ENCODE data around the gene DUSP22. TPM values are rescaled to one million over a fixed set of nuclear protein-coding genes. Genes with fewer than 3 reads are reported as not detected.
"Not testable (repeated sequence)": the region's sequence is repeated elsewhere in the genome, so short reads cannot be mapped to it uniquely, and the experiment has no call there.

The DUSP22 gene
- total RNA-seq, 1 experiment from 2014 or later = 14.4 TPM

DNA sequence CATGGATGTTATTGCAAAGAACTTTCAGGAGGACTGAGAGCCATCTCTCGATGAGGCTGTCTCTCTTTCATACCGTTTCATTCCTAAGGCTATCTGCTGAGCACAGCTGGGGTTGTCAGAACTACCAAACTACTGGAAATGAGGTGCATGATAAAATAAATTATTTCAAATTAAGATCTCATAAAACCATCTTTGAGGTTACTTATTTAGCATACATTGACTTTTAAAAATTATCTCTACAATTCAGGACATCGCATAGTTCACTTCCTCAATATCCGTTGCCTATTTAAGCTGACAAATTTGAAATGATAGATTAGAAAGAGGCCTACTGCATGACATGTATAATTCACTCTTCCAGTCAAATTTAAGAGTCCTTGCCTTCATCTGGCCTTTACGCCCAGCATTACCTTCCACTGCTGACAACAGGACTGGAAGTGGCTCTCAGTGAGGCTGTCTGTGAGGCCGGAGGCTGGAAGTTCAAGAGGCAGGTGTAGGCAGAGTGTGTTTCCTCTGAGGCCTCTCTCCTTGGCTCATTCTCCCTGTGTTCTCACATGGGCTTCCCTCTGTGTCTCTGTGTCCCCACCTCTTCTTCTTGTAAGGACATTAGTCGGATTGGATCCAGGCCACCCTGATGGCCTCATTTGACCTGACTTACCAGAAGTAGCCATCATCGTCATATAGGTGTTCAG lies 12.8 kb upstream of the DUSP22 start:
- no peak for DNase-seq (ENCODE audit: low spot score)

DNA sequence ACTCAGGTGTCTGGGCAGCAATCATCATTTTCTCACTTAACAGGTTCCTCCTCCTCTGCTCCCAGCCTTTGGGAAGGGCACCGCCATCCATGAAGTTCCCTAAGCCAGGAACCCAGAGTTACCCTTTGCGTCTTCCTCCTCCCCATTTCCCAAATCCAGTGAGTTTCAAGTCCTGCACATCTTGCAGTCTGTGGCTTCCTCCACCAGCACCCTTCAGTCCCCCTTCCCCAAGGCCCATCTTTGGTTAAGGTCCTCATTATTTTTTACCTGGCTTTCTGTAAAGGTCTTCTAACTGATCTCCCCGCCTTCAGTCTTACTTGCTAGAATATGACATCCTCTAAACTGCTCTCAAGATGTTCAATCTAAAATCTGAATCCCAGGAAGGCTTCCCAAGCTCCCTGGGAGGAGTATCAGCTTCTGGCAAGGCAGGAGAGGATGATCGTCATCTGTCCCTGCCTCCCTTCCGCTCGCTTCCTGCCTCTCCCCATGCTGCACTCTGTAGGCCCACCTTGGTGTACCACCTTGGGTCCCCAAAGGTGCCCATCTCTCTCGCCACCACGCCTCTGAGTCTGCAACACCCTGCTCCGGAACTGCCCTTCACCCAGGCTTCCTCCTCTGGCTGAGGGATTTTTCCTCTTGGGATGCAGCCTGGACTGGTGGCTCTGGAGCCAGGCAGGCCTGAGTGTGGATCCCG lies 11.4 kb upstream of the DUSP22 start:
- DNase-seq (ENCODE audit: low spot score) = no peak

DNA sequence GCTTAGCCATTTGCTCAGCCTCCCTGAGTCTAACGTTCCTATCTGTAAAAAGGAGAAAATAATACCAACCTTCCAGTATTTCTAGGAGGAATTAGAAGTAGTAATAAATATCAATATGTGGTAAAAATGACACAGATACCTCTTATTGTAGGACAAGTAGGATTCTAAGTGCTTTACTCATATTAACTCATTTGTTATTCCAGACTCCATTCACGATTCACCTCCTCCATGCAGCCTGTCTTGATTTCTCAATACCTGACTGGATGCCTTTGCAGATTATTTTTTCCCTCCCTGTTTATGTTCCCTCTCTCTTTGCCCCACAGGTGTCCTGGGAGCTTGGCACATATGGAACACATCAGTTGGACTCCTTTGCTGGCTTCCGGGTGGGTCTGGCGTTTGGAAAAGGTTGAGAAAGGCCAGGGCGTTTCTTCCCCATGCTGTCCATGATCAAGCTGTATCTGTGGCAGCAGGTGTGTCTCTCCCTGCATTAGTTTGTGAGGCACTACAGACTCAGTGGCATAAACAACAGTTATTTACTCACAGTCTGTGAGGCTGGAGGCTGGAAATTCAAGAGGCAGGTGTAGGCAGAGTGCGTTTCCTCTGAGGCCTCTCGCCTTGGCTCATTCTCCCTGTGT lies 10.7 kb upstream of the DUSP22 start:
- DNase-seq (ENCODE audit: low spot score) = no peak

DNA sequence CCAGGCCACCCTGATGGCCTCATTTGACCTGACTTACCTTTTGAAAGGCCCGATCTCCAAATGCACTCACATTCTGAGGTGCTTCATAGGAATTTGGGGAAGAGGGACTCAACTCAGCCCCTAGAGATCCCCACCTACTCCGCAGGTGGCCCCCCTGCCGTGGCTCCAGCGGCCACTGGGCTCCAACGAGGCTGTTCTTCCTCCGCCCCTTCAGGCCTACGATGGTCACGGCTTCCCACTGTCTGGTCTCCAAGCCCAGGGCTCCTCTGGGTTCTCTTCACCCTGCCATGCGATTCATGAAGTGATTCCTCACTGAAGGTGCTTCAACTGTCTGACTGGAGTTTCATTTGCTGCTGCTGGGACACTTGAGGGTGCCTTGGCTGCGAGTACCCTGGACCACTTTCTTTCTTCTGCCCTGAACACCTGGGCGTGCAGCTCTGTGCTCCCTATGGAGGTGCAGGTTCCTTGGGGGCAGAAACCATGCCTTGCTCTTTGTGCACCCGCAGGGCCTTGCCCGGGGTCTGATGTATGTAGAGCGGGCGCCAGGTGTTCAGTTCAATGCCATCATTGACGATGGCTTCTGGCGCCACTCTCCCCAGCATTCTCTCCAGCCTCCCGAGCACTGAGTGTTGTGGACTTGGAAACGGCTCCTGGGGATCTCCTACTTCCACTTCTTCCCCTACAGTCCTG lies 10.0 kb upstream of the DUSP22 start:
- DNase-seq (ENCODE audit: low spot score) = no peak

DNA sequence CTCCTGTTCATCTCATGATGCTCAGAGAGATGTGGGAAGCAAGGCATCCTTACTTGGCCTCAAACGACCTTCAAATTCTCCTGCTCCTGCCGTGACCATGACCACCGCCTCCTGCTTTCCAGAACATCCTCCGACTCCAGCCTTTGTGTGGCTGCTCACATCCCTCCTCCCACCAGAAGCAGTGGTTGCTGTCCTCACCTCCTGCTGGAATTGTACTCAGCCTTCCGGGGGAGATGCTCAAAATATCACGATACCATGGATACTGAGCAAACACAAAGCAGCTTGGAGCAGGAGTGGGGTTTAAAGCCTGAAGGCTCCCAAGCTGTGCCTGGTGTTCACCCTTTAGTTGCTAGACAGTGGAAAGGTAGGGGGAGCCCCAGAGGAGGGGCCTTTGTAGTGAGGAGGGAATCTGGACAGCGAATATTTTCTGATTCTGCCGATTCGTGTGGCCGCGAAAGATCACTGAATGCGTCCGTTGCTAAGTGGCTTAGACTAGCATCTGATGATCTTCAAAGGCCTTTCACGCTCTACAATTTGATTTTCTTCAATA lies 9.3 kb upstream of the DUSP22 start:
- no peak for DNase-seq (ENCODE audit: low spot score)

DNA sequence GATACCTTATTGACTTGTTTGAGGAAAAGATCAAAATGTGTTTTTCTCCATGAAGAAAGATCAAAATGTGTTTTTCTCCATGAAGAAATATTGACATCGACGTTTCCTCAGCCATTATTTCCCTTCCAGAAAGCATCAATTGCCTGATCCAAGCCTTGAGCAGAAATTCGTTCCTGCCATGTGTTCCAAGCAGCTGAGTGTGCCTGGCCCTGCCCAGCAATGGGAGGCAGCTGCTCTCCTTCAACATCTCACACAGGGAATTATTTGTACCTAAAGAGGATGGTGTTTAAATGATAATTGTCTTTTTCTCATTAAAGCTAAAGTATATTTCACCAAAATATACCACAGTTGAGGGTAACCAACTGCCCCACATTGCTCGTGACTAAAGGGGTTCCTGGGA lies 7.8 kb upstream of the DUSP22 start:
- no peak for DNase-seq (ENCODE audit: low spot score)

DNA sequence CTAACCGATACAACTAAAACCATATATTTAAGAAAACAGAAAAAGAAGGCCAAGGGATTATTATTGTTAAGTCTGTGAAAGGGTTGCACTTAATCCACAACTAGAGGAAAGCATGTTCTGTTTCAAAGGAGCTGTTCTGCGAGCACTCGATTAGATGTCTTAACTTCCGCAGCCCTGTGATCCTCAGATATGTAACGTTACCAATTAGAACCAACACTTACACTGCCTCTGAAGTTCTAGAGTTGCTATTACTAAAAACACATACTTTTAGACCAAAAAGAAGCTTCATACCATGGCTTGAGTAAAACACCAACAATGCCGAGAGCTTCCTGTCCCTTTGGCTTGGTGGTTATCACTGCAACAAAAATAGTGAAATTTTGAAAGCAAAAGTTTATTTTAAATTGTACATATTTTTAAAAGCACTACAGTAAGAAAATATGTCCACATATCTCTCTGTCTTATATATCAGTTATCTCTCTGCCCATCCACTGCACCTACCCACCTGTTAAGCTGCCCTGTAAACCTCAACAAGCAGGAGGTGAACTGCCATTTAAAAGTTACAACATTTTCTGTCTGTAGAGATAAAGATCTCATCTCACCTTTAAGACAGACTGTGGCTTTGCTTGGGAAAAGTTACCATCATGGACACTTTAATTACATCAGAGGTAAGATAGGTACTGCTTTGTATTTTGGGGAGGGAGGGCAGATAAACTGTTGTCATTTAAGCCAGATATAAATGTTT lies 7.1 kb upstream of the DUSP22 start:
- DNase-seq (ENCODE audit: low spot score) = no peak

DNA sequence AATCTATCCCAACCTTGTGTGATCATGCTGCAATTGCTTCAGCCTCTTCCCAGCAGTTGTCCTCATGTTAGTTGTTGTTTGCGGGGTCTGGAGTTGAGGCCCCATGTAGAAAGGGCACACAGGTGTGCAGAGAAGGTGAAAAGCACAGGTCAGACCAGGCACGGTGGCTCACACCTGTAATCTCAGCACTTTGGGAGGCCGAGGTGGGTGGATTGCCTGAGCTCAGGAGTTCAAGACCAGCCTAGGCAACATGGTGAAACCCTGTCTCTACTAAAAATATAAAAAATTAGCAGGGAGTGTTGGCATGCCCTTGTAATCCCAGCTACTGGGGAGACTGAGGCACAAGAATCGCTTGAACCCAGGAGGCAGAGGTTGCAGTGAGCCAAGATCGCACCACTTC lies 6.4 kb upstream of the DUSP22 start:
- DNase-seq (ENCODE audit: low spot score) = not testable (repeated sequence)

DNA sequence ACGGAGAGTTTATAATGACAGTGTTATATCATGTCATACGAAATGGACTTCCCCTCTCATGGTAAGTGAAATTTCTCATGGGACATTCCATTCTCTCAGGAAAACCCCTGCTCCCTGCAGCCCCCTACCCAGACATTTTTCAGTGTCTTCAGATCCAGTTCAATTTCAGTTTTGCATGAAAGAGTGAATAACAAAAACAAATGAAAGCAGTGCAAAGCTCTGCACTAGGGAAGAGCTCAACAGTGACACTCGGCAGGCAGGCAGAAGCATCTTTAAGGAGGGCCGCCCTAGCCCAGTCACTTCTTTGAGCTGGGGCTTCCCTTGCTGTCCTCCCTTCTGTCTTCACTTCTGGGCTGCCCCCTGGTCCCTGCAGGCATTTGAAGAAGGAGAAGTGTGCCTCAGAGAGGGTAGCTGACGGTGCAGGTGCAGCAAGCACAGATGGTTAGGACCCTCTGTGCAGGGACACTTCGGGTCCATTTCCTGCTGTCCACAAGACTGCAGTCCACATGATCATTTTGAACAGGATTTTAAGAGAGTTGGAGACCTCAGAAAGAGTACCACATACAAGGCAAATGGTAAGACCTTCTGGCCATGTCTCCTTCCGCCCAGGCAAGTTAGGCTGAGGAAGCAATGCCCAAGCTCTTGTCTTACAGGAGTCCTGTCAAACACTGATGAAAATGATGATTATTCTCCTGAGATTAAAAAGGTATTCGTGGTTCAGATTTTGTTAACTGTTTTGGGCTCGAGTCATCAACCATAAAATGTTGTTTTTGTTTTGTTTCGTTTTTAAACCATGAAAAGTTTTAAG lies 5.4 kb upstream of the DUSP22 start:
- DNase-seq (ENCODE audit: low spot score) = no peak

DNA sequence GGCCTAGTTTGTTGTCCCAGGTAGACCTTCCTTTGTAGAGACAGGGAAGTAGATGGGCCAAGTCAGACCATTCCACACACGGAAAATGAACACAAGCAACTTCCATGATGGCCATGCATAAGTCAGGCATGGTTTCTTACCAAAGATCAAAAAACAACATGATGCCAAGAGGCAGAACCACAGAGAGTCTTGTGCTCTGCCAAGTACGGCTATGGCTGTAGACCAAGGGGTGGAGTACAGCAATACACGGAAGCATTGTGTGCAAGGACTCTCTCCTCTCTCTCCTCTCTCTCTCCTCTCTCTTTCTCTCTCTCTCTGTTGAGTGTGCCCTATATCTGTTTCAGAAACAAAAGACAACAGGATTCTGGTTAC lies 4.8 kb upstream of the DUSP22 start:
- DNase-seq (ENCODE audit: low spot score) = no peak

DNA sequence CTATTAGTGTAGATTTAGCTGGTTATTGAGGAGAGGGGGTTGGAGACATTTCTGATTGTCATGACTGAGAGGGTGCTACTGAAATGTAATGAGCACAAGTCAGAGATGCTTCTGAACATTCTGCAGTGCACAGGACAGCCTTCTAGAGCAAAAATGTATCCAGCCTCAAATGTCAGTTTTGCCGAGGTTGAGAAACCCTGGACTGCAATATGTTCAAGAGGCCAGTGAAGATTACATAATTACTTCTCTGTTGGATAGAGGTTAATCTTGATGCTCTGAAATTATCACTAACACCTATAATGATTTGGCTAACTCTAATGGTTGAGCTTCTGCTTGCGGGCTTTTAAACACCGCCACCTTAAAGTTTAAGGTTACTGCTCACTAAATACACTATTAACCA lies 3.4 kb upstream of the DUSP22 start:
- DNase-seq (ENCODE audit: low spot score) = no peak

DNA sequence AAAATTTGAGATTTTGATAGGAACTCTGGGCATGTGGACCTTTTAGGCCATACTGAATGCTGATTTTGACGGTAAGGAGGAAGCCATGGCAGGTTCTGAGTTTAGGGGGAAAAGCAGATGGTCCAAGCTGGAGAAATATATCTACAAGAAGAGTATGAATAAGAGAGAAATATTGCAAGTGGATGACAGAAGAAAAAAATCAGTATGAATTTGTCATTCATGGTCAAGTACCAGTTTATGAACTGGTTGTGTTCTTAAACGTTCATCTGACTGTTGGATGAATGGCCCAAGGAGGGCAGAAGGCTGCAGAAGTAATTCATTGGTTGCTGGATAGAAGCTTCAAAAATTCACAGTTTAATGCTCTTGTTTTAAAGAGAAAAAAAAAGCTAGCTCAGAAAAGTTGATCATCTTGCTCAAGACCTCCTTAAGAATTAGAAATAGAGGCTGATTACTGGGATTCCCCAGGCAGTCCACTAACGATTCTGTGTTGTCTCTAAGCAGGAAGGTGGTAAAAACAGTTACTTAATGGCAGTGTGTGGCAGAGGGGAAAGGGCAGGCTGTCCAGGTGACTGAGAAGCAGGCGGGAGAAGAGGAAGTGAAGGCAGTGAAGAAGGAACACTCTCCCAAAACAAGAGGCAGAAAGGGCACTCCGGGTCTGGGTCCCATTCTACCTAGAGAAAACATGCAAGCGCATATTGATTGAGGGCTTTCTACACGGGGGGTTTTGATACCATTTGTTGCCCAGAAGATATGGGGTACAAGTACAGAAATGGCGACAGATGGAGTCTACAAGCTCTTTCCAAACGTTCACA lies 2.0 kb upstream of the DUSP22 start:
- no peak for DNase-seq (ENCODE audit: low spot score)

DNA sequence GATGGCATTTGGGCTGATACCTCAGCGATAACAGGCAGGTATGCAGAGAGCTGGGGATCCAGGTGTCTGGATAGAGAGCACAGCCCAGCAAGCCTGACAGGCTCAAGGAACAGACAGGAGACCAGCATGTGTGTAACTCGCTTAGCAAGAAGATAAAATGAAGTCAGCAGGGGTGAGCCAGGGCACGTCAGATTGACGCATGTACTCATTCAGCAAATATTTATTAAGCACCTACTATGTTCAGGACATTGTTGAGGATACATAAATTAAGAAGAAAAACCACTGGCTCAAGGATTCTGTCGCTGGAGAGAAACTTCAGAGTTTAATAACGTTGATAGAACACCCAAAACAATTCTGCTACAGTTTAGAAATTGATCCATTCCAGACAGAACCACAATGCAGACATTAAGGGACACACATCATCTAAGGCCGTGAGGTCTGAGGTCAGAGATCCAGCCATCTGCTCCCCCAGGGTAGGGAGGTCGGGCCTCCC lies 1.0 kb upstream of the DUSP22 start:
- DNase-seq (ENCODE audit: low spot score) = peak; percentile 27

DNA sequence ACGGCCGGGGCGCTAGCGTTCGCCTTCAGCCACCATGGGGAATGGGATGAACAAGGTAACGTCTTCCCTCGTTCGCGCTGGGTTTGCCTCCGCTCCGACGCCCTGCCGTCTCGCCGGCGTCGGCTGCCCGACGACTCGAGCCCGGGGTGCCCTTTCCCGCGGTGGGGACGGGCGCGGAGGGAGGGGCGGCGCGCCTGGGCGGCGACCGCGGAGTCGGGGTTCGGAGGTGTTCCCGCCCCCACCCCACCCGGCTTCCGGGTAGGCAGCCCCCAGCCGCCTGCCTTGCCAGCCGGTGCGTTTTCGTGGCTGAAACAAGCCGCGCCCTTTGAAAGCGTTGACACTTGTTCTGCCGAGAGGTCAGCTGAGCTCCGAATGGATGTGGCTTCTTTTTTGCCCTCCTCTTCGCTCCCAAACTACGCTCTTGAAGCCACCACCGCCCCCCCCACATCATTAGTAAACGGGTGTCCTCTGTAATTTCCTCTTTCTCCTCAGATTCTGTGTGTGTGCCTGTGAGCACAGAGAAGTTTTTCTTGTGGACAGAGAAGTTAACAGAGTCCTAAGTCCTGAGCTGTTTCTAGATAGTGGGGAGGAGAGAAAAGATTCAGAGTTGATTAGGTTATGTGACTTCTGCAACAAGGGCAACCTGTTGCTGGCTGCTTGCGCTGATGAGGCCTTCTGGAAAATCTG lies 362 bp downstream of the DUSP22 start:
- DNase-seq (ENCODE audit: low spot score) = peak; percentile 55

DNA sequence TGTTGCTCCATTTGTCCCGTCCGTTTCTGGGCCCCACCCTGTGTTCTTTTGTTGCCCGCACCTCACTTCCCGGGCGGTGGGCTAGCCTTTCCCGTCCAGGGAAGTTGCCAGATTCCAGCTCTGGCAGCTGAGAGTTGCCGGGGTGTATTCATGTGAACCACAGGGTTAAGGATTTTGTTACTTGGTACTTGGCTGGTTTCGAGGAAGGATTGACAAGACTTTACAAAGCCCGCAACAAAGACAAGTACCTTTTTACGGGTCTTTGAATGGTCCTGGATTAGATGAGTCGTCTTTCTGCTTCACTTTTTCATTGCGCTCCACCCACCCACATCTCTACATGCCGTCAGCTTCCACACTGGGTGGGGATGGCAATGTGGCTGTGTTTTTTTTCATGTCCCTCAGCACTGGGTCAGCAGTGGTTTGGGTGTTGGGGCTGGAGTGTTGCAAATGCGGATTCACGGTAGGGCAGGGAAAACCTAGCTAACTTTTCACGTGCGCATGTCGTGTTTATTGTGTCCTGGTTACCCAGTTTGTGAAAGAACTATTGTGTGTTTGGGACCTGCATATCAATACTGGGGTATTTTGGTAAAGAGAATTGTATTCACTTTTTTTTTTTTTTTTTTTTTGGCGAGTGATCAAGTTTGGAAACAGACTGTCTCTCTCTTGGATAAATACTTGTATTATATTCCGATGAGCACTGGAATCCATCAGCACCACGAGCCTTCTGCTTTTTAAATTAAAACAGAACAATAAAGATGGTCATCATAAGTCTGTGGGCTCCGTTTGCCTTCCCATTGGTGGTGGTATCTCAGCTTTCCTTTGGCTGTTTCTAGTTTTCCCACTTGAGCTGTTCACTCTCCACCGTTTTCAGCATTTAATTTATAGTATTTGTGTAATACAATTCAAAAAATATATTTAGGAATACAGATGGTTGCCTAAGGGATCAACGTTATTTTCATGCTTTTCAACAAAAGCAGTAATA lies 1.2 kb downstream of the DUSP22 start:
- DNase-seq (ENCODE audit: low spot score) = peak; percentile 37

DNA sequence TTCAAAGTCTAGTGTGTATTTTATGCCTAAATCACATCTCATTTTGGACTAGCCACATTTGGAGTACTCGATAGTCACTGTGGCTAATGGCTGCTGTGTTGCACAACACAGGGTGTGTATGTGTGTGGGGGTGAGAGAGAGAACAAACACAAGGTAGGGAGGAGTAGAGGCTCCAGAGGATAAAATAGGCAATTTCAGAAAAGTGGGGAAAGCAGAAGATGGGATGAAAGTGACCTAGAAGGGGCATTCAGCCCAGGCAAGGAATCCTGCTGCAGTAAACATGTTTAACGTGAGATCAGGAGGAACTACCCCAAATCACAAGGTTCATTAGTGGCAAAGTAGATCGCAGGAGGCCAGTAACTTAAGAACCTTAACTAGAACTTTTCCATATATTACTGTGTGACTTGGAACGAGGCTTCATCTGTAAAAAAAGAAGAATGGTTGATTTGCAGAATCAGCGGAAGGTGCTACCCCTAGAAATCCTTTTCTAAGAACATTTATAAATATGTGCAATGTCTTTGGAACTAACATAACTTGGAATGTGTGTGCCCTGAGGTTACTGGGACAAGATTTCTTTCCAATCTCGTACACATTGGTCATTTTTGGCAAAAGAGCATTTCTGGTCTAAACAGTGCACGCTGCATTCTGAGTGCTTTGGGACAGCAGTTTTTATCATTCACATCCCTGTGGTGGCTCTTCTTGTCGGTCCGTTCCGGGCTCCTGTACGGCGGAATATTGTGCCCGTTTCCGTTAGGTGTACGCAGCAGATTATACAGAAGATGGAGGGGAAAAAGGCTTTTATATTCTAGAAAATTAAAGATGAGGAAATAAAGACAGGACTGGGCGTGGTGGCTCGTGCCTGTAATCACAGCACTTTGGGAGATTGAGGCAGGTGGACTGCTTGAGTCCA lies 2.6 kb downstream of the DUSP22 start:
- DNase-seq (ENCODE audit: low spot score) = no peak
